ENCODE measurements around the gene SPPL3.
A peak's percentile ranks its signal among the peaks of the same experiment; 100 is the strongest.
"Not testable (repeated sequence)": the region's sequence is repeated elsewhere in the genome, so short reads cannot be mapped to it uniquely, and the experiment has no call there.

SPPL3 gene

GRCh38 chr12:120838629-120839383, 65.4 kb downstream of the SPPL3 start:
- H3K4me3 Mint-ChIP-seq; H3K9me3 Mint-ChIP-seq; H3K27me3 Mint-ChIP-seq (ENCODE audit: low read depth); H3K27ac Mint-ChIP-seq; DNase-seq (ENCODE audit: low spot score); H3K36me3 Mint-ChIP-seq (ENCODE audit: low read depth): not testable (repeated sequence)
- H3K4me1 Mint-ChIP-seq (ENCODE audit: low read depth) = peaks cover 38% of the 10 kb centered on the region

- Mint-ChIP-seq H3K27ac (peak overlapping the region; percentile 27), H3K27me3 (ENCODE audit: low read depth) (no peaks in the 10 kb centered on the region), H3K36me3 (ENCODE audit: low read depth) (peaks cover 8% of the 10 kb centered on the region), H3K9me3 (no peaks in the 10 kb centered on the region), H3K4me1 (ENCODE audit: low read depth) (peaks cover 44% of the 10 kb centered on the region), H3K4me3 (peak overlapping the region; percentile 72)
- DNase-seq (ENCODE audit: low spot score) = no peak
Observed at GRCh38 chr12:120836114-120836684, 68.0 kb downstream of the SPPL3 start.

- Mint-ChIP-seq H3K27ac (peak overlapping the region; percentile 77), H3K4me3 (peak overlapping the region; percentile 72), H3K4me1 (ENCODE audit: low read depth) (peaks cover 50% of the 10 kb centered on the region)
Observed at GRCh38 chr12:120835657-120836056, 68.5 kb downstream of the SPPL3 start.

GRCh38 chr12:120835304-120835612, 68.9 kb downstream of the SPPL3 start:
- Mint-ChIP-seq H3K9me3 (no peaks in the 10 kb centered on the region), H3K27me3 (ENCODE audit: low read depth) (no peaks in the 10 kb centered on the region), H3K27ac (peak overlapping the region; percentile 77), H3K4me3 (peak overlapping the region; percentile 72), H3K4me1 (ENCODE audit: low read depth) (peaks cover 48% of the 10 kb centered on the region), H3K36me3 (ENCODE audit: low read depth) (peaks cover 8% of the 10 kb centered on the region)
- no peak for DNase-seq (ENCODE audit: low spot score)

More at GRCh38 chr12:120835657-120836056, 68.5 kb downstream of the SPPL3 start:
- H3K9me3 Mint-ChIP-seq = no peaks in the 10 kb centered on the region
- DNase-seq (ENCODE audit: low spot score) = no peak
- peaks cover 8% of the 10 kb centered on the region for H3K36me3 Mint-ChIP-seq (ENCODE audit: low read depth)
- H3K27me3 Mint-ChIP-seq (ENCODE audit: low read depth) = no peaks in the 10 kb centered on the region

GRCh38 chr12:120834489-120835303, 69.5 kb downstream of the SPPL3 start:
- H3K4me1 Mint-ChIP-seq (ENCODE audit: low read depth) = peaks cover 50% of the 10 kb centered on the region
- H3K27ac Mint-ChIP-seq = peak overlapping the region; percentile 77

GRCh38 chr12:120833849-120834248, 70.3 kb downstream of the SPPL3 start:
- no peak for DNase-seq (ENCODE audit: low spot score)
- peaks cover 8% of the 10 kb centered on the region for H3K36me3 Mint-ChIP-seq (ENCODE audit: low read depth)
- H3K4me3 Mint-ChIP-seq = peak overlapping the region; percentile 72
- peak overlapping the region; percentile 28 for H3K27ac Mint-ChIP-seq
- peaks cover 52% of the 10 kb centered on the region for H3K4me1 Mint-ChIP-seq (ENCODE audit: low read depth)
- H3K27me3 Mint-ChIP-seq (ENCODE audit: low read depth) = no peaks in the 10 kb centered on the region
- no peaks in the 10 kb centered on the region for H3K9me3 Mint-ChIP-seq

More at GRCh38 chr12:120834489-120835303, 69.5 kb downstream of the SPPL3 start:
- no peak for DNase-seq (ENCODE audit: low spot score)
- Mint-ChIP-seq H3K36me3 (ENCODE audit: low read depth) (peaks cover 8% of the 10 kb centered on the region), H3K9me3 (no peaks in the 10 kb centered on the region), H3K4me3 (peak overlapping the region; percentile 72), H3K27me3 (ENCODE audit: low read depth) (no peaks in the 10 kb centered on the region)

- Mint-ChIP-seq H3K4me3 (no peak overlapping the region), H3K4me1 (ENCODE audit: low read depth) (peaks cover 56% of the 10 kb centered on the region), H3K9me3 (no peaks in the 10 kb centered on the region), H3K27ac (no peak overlapping the region), H3K36me3 (ENCODE audit: low read depth) (peaks cover 5% of the 10 kb centered on the region), H3K27me3 (ENCODE audit: low read depth) (no peaks in the 10 kb centered on the region)
- no peak for DNase-seq (ENCODE audit: low spot score)
Observed at GRCh38 chr12:120832737-120833136, 71.4 kb downstream of the SPPL3 start.

GRCh38 chr12:120831648-120832267, 72.4 kb downstream of the SPPL3 start:
- H3K4me3 Mint-ChIP-seq = no peak overlapping the region
- H3K4me1 Mint-ChIP-seq (ENCODE audit: low read depth) = peaks cover 56% of the 10 kb centered on the region
- H3K27ac Mint-ChIP-seq = no peak overlapping the region
- peaks cover 5% of the 10 kb centered on the region for H3K36me3 Mint-ChIP-seq (ENCODE audit: low read depth)
- no peaks in the 10 kb centered on the region for H3K9me3 Mint-ChIP-seq
- no peaks in the 10 kb centered on the region for H3K27me3 Mint-ChIP-seq (ENCODE audit: low read depth)
- no peak for DNase-seq (ENCODE audit: low spot score)

GRCh38 chr12:120830966-120831365, 73.2 kb downstream of the SPPL3 start:
- no peak overlapping the region for H3K27ac Mint-ChIP-seq
- H3K36me3 Mint-ChIP-seq (ENCODE audit: low read depth) = peaks cover 2% of the 10 kb centered on the region

GRCh38 chr12:120830052-120830940, 73.9 kb downstream of the SPPL3 start:
- no peak overlapping the region for H3K4me3 Mint-ChIP-seq
- no peaks in the 10 kb centered on the region for H3K9me3 Mint-ChIP-seq
- H3K27ac Mint-ChIP-seq = no peak overlapping the region
- H3K36me3 Mint-ChIP-seq (ENCODE audit: low read depth) = peaks cover 2% of the 10 kb centered on the region
- no peak for DNase-seq (ENCODE audit: low spot score)
- no peaks in the 10 kb centered on the region for H3K27me3 Mint-ChIP-seq (ENCODE audit: low read depth)
- H3K4me1 Mint-ChIP-seq (ENCODE audit: low read depth) = peaks cover 44% of the 10 kb centered on the region

More at GRCh38 chr12:120830966-120831365, 73.2 kb downstream of the SPPL3 start:
- Mint-ChIP-seq H3K27me3 (ENCODE audit: low read depth) (no peaks in the 10 kb centered on the region), H3K9me3 (no peaks in the 10 kb centered on the region), H3K4me1 (ENCODE audit: low read depth) (peaks cover 51% of the 10 kb centered on the region), H3K4me3 (no peak overlapping the region)
- no peak for DNase-seq (ENCODE audit: low spot score)

GRCh38 chr12:120826335-120826734, 77.8 kb downstream of the SPPL3 start:
- Mint-ChIP-seq H3K9me3 (no peaks in the 10 kb centered on the region), H3K36me3 (ENCODE audit: low read depth) (no peaks in the 10 kb centered on the region), H3K27me3 (ENCODE audit: low read depth) (no peaks in the 10 kb centered on the region), H3K27ac (no peak overlapping the region), H3K4me3 (no peak overlapping the region), H3K4me1 (ENCODE audit: low read depth) (peaks cover 30% of the 10 kb centered on the region)
- DNase-seq (ENCODE audit: low spot score) = no peak

- no peaks in the 10 kb centered on the region for H3K27me3 Mint-ChIP-seq (ENCODE audit: low read depth)
- no peak overlapping the region for H3K27ac Mint-ChIP-seq
- H3K4me1 Mint-ChIP-seq (ENCODE audit: low read depth) = peaks cover 26% of the 10 kb centered on the region
- DNase-seq (ENCODE audit: low spot score) = no peak
- no peaks in the 10 kb centered on the region for H3K36me3 Mint-ChIP-seq (ENCODE audit: low read depth)
- H3K9me3 Mint-ChIP-seq = no peaks in the 10 kb centered on the region
- no peak overlapping the region for H3K4me3 Mint-ChIP-seq
Observed at GRCh38 chr12:120825337-120825736, 78.8 kb downstream of the SPPL3 start.

GRCh38 chr12:120822832-120823503, 81.2 kb downstream of the SPPL3 start:
- Mint-ChIP-seq H3K27me3 (ENCODE audit: low read depth) (no peaks in the 10 kb centered on the region), H3K9me3 (no peaks in the 10 kb centered on the region), H3K36me3 (ENCODE audit: low read depth) (no peaks in the 10 kb centered on the region), H3K4me1 (ENCODE audit: low read depth) (peaks cover 17% of the 10 kb centered on the region), H3K27ac (no peak overlapping the region), H3K4me3 (no peak overlapping the region)
- DNase-seq (ENCODE audit: low spot score) = no peak

Data from T-helper 2 cell treated with Interferon-gamma antibody and Interleukin-4, amounts not matched to agents 5 μg/mL and 100 μg/mL, for 36 hours (primary cell).